IPS-15b (cell line): ENCODE results near the gene RGMA.

Experiments used
- H3K27me3 ChIP-seq: one replicate; pipeline ENCODE4 v1.6.1; 2013; ENCODE audit warnings: low read length; ENCODE audit not compliant: control insufficient read depth, insufficient read depth
- H3K36me3 ChIP-seq: one replicate; pipeline ENCODE4 v1.6.1; 2013; ENCODE audit warnings: low read length; ENCODE audit not compliant: control insufficient read depth, insufficient read depth
- H3K4me1 ChIP-seq: one replicate; pipeline ENCODE4 v1.6.1; 2013; ENCODE audit warnings: mild to moderate bottlenecking, low read length; ENCODE audit not compliant: control insufficient read depth, insufficient read depth
- H3K4me3 ChIP-seq: one replicate; pipeline ENCODE4 v1.5.1; 2013; ENCODE audit warnings: low read depth, low read length
- H3K9ac ChIP-seq: one replicate; pipeline ENCODE4 v1.6.1; 2013; ENCODE audit warnings: low read depth, mild to moderate bottlenecking, low read length
- H3K9me3 ChIP-seq: one replicate; pipeline ENCODE4 v1.6.1; 2013; ENCODE audit warnings: mild to moderate bottlenecking, low read length; ENCODE audit not compliant: control insufficient read depth, insufficient read depth

Gene RGMA

DNA sequence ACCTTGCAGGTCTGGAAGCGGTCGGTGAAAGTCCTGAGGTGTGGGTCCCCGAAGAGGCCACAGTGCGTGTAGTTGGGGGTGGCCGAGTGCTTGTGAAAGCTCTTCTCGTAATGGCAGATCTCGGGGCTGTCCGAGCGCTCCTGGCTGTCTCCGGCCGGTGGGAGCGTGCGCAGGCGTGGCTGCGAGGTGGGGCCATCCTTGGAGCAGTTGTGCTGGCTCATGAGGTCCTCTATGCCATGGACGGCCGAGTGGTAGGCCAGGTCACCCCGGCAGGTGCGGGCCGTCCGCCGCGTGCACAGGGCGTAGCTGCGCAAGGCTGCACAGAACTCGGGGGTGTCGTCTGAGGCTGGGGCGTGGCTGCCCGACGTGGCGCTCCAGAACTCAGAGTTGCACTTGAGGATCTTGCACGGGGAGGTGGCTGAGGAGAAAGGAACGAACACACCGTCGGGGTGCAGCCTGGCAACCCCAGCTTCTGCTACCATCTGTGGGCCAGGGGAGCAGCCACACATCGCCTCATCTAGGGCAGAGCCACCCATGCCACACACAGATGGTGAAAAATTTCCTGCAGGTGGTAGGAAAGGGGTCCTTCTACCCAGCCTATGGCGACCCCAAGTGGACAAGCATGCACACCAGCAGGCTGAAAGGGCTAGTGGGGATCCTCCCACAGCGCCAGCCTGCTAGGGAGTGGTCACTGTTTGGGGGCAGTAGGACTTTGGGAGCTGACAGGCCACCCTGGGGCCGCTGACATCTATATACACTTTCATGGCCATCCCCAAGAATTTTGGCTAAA is 36.7 kb downstream of the RGMA start:
- H3K27me3 ChIP-seq = no peaks in the 10 kb centered on the region
- no peak overlapping the region for H3K9ac ChIP-seq
- peaks cover 89% of the 10 kb centered on the region for H3K36me3 ChIP-seq
- no peaks in the 10 kb centered on the region for H3K9me3 ChIP-seq
- H3K4me1 ChIP-seq = no peaks in the 10 kb centered on the region
- H3K4me3 ChIP-seq = no peak overlapping the region

DNA sequence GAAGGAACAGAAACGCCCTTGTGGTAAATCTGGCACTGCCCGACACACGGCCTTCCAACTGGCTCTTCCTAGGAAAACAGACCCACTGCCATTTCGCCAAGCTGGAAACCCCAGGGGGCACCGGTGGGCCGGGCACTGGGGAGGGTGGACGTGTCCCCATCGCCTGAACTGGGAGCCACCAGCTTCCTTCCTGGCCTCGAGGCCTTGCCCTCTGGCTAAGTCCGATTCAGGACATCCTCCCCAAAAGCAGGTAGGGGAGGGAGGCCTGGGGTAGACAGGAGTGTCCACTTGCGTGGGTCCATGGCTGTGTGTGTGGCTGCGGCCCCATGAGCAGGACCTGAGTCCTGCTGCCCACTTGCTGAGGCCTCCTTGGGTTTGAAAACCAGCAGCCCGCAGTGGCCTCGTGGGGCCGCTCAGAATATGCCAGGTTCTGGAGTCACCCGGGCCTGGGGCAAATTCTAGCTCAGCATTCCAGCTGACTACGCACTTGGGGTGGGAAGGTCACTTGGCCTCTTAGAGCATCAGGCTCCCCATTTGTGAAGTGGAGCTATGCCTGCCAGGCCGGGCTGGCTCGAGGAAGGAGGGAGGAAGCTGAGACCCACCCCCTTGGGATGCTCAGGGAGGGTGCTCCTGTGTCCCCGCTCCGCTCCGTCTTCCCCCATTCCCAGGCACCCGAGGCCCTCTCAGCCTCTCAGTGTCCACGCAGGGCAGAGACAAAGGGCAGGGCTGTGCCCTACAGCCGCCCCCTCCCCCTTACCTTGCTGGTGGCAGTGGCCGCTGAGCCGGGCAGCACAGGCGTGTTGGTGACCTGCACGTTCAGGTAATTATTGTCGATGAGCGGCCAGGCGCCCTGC is 37.5 kb downstream of the RGMA start:
- Histone ChIP-seq H3K4me1 (no peaks in the 10 kb centered on the region), H3K36me3 (peaks cover 91% of the 10 kb centered on the region), H3K27me3 (no peaks in the 10 kb centered on the region), H3K4me3 (no peak overlapping the region), H3K9me3 (no peaks in the 10 kb centered on the region), H3K9ac (no peak overlapping the region)

DNA sequence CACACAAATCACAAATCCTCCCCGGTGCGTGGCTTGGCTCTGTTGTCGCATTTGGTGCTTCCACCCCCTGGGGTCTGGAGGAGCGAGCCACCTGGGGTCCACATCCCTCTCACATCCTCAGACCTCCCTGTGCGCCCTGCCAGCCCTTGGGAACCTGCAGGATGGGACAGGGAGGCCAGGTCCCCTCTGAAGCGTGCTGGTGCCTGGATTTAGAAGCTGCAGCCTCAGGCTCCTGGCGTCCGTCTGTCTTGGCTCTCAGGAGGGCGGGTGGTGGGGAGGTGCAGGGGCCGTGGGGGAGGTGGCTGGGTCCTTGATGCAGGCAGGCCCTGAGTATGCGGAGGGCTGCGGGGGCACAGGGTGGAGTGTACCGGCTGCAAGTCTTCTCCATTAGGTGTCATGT is 38.4 kb downstream of the RGMA start:
- no peak overlapping the region for H3K4me3 ChIP-seq
- no peaks in the 10 kb centered on the region for H3K9me3 ChIP-seq
- H3K27me3 ChIP-seq = no peaks in the 10 kb centered on the region
- H3K4me1 ChIP-seq = no peaks in the 10 kb centered on the region
- H3K9ac ChIP-seq = no peak overlapping the region
- peaks cover 91% of the 10 kb centered on the region for H3K36me3 ChIP-seq

DNA sequence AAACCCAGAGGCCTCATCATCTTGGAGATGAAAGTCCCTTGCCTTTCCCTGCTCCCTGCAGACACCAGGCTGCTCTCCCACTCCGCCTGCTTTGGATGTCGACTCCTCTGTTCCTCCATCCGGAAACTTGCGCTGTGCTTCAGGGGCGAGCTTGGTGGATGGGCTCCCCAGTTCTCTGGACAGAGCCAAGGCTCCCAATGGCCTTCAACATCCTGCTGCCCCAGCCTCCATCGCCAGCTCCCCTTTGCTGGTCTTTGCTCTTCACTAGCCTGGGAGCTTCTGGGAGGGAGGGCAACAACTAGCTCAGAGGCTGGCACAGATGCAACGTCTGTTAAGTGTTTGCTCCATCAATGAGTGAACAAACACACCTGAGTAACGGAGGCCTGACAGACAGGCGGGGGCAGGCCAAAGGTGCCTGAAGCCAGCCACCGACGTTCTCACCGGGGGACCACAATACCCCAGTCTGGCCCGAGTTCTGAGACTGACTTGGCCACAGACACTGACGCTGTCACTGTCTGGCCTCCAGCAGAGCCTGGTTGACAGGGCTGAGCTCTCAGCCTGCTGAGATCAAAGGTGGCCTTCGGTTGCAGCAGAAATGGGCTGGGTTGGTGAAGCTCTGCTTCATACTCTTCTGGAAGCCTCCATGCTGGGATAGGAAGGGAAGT is 39.0 kb downstream of the RGMA start:
- no peak overlapping the region for H3K9ac ChIP-seq
- peaks cover 91% of the 10 kb centered on the region for H3K36me3 ChIP-seq
- no peaks in the 10 kb centered on the region for H3K4me1 ChIP-seq
- H3K27me3 ChIP-seq = no peaks in the 10 kb centered on the region
- H3K4me3 ChIP-seq = no peak overlapping the region
- no peaks in the 10 kb centered on the region for H3K9me3 ChIP-seq

DNA sequence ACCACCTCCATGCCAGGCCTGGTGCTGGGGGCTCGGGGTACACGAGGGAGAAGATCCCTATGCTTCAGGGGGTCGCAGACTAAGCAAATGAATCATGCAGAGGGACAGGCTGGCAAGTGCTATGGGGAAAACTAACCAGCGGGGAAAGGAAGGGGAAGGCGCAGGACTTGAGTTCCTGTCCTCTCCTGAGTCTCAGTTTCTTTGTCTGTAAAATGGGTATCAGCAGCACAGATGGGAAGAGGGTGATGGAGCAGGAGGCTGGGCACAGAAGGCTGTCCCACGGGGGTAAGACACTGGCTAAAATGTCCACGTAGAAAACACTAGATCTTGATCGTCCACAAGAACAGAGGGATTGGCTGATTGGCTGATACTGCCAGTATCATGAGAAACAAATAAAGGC is 39.8 kb downstream of the RGMA start:
- Histone ChIP-seq H3K4me1 (no peaks in the 10 kb centered on the region), H3K36me3 (peaks cover 92% of the 10 kb centered on the region), H3K9ac (no peak overlapping the region), H3K4me3 (no peak overlapping the region), H3K9me3 (no peaks in the 10 kb centered on the region), H3K27me3 (no peaks in the 10 kb centered on the region)

DNA sequence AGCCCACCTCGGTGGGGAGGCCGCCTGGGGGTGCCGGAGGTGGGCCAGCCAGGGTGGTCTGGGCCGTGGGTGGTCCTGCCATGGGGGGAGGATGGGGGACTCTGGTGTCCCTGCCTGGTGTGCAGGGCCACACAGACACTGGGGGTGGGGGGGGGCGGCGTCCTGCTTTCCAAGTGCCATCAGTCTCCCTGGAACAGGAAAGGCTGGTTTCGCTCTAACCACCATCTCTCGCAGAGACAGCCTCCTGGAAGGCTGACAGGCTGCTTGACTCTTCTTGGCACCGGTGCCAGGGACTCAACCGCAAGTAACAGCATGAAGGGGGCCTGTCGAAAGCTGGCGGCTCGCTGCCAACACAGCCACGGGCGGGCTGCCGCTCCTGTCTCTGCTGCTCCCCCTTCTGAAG is 40.3 kb downstream of the RGMA start:
- Histone ChIP-seq H3K9ac (no peak overlapping the region), H3K36me3 (peaks cover 95% of the 10 kb centered on the region), H3K4me3 (no peak overlapping the region), H3K9me3 (no peaks in the 10 kb centered on the region), H3K27me3 (no peaks in the 10 kb centered on the region), H3K4me1 (no peaks in the 10 kb centered on the region)

DNA sequence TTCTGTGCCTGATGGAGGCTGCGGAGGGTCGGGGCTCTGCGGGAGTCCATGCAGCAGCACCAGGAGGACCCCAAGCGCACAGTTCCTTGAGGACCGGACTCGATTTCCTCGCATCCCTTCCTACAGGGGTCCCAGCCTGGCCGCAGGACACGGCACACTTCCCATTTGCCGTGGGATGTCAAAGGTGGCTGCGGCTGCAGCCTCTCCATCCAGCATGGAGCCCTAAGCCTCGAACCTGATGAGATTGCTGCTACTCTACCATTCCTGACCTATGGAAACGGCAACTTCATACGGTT is 40.6 kb downstream of the RGMA start:
- Histone ChIP-seq H3K4me1 (no peaks in the 10 kb centered on the region), H3K36me3 (peaks cover 95% of the 10 kb centered on the region)

DNA sequence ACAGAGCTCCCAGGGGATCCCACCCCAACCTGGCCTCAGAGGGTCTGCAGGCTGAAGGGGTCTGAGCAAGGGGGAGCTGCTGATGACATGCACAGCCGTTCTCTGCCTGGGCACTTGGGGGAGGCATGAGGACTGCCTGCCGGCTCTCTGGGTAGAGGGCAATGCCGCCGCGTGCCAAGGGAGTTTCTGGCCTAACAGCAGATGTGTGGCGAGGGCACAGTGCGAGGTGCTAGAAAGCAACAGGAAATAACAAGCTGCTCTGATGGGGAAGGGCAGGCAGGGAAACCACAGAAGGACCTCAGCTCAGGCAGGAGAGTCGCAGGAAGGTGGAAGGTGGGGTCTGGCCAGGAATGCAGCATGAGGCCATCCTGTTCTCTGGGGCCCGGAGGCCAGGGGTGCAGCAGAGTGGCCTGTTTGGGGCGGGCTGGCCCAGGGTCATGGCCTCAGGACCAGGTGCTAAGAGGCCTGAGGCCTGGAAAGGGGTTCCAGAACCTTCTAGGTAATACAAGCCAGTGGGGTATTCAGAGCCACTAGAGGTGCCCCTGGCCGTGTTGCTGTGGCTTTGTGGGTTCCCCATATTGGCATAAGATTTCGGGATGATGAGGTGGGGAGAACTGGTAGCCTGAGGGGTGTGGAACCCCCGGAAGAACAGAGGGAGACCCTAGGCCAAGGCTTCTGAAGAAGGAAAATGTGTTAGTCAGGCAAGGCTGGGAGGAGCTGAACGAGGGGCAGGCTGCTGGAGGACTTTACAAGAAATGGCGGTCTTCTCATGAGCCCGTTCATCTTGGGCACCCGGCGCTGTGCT is 41.2 kb downstream of the RGMA start:
- Histone ChIP-seq H3K9me3 (no peaks in the 10 kb centered on the region), H3K36me3 (peaks cover 90% of the 10 kb centered on the region), H3K4me3 (no peak overlapping the region), H3K4me1 (no peaks in the 10 kb centered on the region), H3K9ac (no peak overlapping the region), H3K27me3 (no peaks in the 10 kb centered on the region)

More for the DNA sequence above, 40.6 kb downstream of the RGMA start:
- no peaks in the 10 kb centered on the region for H3K27me3 ChIP-seq
- no peaks in the 10 kb centered on the region for H3K9me3 ChIP-seq
- no peak overlapping the region for H3K4me3 ChIP-seq
- H3K9ac ChIP-seq = no peak overlapping the region

DNA sequence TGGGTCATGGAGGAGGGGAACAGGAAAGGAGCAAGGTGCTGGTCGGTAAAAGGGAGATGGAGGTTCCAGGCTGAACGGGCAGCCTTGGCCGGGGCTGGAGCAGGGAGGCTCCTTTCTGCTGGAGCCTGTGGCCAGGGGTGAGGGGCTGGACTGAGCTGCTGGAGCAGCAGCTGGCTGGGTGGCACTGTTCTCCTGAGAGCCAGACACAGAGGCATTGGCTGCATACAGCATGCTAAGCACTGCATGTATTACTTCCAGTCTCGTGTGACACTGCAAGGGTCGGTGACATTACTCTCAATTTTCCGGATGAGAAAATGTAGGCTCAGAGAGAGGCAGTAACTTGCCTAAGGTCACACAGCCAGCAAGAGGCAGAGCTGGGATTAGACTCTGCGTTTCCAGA is 42.3 kb downstream of the RGMA start:
- Histone ChIP-seq H3K4me1 (no peaks in the 10 kb centered on the region), H3K4me3 (no peak overlapping the region), H3K9me3 (no peaks in the 10 kb centered on the region), H3K9ac (no peak overlapping the region), H3K27me3 (no peaks in the 10 kb centered on the region), H3K36me3 (peaks cover 79% of the 10 kb centered on the region)

DNA sequence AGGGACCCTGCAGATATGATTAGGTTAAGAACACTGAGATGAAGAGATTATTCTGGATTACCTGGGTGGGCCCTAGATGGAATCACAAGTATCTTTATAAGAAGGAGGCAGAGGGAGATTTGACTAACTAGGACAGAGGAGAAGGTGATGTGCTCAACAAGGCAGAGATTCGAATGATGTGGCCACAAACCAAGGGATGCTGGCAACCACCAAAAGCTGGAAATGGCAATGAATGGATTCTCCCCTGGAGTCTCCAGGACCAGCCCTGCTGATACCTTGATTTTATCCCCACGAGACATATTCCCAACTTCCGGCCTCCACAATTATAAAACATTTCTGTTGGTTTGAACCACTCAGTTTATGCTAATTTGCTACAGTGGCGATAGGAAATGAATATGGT is 42.9 kb downstream of the RGMA start:
- Histone ChIP-seq H3K9ac (no peak overlapping the region), H3K4me1 (peaks cover 2% of the 10 kb centered on the region), H3K36me3 (peaks cover 73% of the 10 kb centered on the region), H3K27me3 (no peaks in the 10 kb centered on the region), H3K4me3 (no peak overlapping the region), H3K9me3 (no peaks in the 10 kb centered on the region)

DNA sequence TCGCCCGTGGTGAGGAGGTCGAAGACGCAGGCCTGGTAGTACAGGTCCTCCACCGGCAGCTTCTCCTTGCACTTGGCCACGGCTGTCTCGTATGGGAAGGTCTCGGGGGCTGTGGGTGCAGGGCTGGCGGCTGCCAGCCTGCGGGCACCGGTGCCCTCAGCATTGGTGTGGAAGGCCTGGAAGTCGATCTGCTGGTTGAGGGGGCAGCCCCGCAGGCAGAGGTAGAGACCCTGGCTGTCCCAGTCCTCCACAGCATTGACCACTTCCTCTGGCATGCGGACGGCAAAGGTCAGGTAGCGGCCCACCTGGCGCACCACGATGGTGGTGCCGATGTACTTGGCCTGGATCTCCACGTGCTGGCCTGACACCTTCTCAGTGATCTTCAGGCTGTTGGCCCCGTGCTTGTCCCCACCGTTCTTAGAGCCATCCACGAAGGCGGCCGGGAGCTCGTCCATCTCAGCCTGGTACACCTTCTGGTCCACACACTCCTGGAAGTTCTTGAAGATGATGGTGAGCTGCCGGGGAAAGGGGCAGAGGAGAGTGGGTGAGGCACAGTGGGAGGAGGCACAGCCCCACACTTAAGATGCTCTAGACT is 43.7 kb downstream of the RGMA start:
- Histone ChIP-seq H3K36me3 (peaks cover 65% of the 10 kb centered on the region), H3K27me3 (no peaks in the 10 kb centered on the region), H3K9ac (no peak overlapping the region), H3K4me3 (no peak overlapping the region), H3K4me1 (peaks cover 2% of the 10 kb centered on the region), H3K9me3 (no peaks in the 10 kb centered on the region)
